Smooth muscle cell (in vitro differentiated cells): ENCODE data around the gene FBLN5. TPM values are rescaled to one million over a fixed set of nuclear protein-coding genes. Genes with fewer than 3 reads are reported as not detected.

ENCODE experiments used
- DNase-seq: peaks from one replicate; lab custom pipeline; 2025; ENCODE audit not compliant: unreplicated experiment; lab: John Stamatoyannopoulos, UW
- H2AFZ ChIP-seq: fragments of 200-600 bp; sonication (generic); 2 replicates; pipeline ENCODE4 v1.6.0; 2016; ENCODE audit warnings: antibody characterized with exemption, low read depth, mild to moderate bottlenecking
- H3F3A ChIP-seq: fragments of 200-600 bp; sonication (generic); 2 replicates; pipeline ENCODE4 v1.6.0; 2017; ENCODE audit warnings: antibody characterized with exemption, low read depth
- H3K27ac ChIP-seq: fragments of 200-600 bp; sonication (generic); 2 replicates; pipeline ENCODE4 v1.5.1; 2016; ENCODE audit warnings: low read depth, mild to moderate bottlenecking
- H3K27me3 ChIP-seq: fragments of 200-600 bp; sonication (generic); 2 replicates; pipeline ENCODE4 v1.6.1; 2016; ENCODE audit warnings: low read depth, mild to moderate bottlenecking
- H3K36me3 ChIP-seq: fragments of 200-600 bp; sonication (generic); 2 replicates; pipeline ENCODE4 v1.5.1; 2016; ENCODE audit warnings: low read depth
- H3K4me1 ChIP-seq: fragments of 200-600 bp; sonication (generic); 2 replicates; pipeline ENCODE4 v1.5.1; 2016; ENCODE audit warnings: low read depth
- H3K4me2 ChIP-seq: fragments of 200-600 bp; sonication (generic); 2 replicates; pipeline ENCODE4 v1.6.0; 2016; ENCODE audit warnings: mild to moderate bottlenecking
- H3K4me3 ChIP-seq: fragments of 200-600 bp; sonication (generic); 2 replicates; pipeline ENCODE4 v1.5.1; 2016; ENCODE audit warnings: mild to moderate bottlenecking
- H3K79me2 ChIP-seq: fragments of 200-600 bp; sonication (generic); 2 replicates; pipeline ENCODE4 v1.6.0; 2016; ENCODE audit warnings: low read depth, mild to moderate bottlenecking
- H3K9ac ChIP-seq: fragments of 200-600 bp; sonication (generic); 2 replicates; pipeline ENCODE4 v1.6.0; 2016; ENCODE audit warnings: low read depth
- H3K9me3 ChIP-seq: fragments of 200-600 bp; sonication (generic); replicated peaks from 2 replicates; pipeline ENCODE4 v1.5.1; 2016; ENCODE audit warnings: low read depth
- H4K20me1 ChIP-seq: fragments of 200-600 bp; sonication (generic); 2 replicates; pipeline ENCODE4 v1.6.0; 2016; ENCODE audit warnings: low read depth
- WGBS: methylation state at CpG from one replicate; pipeline ENCODE4 v1.1.7; 2016; ENCODE audit warnings: low lambda C conversion rate; 5-methylcytosine and 5-hydroxymethylcytosine counted together
- polyA plus RNA-seq: library from polyadenylated mRNA; unstranded; fragments of >200 nt; fragmentation: Nextera tagmentation; extraction: Ambion mirVana; gene quantifications from 2 replicates; pipeline ENCODE4 v1.2.1, GENCODE V29; 2016
- total RNA-seq: library from RNA; depleted of rRNA; stranded (reverse); fragments of >200 nt; gene quantifications from 2 replicates; pipeline ENCODE4 v1.2.3, GENCODE V29; 2014
- TF ChIP-seq, protein P1 (sequence below): fragments of 200-600 bp; sonication (generic); IDR thresholded peaks from 2 replicates; pipeline ENCODE4 v1.5.1; 2017; ENCODE audit warnings: borderline replicate concordance, mild to moderate bottlenecking, antibody characterized with exemption; ENCODE audit not compliant: insufficient read depth, poor library complexity, severe bottlenecking

The FBLN5 gene
- total and polyA plus RNA-seq, 2 experiments from 2014 or later = 109 to 154 TPM

DNA sequence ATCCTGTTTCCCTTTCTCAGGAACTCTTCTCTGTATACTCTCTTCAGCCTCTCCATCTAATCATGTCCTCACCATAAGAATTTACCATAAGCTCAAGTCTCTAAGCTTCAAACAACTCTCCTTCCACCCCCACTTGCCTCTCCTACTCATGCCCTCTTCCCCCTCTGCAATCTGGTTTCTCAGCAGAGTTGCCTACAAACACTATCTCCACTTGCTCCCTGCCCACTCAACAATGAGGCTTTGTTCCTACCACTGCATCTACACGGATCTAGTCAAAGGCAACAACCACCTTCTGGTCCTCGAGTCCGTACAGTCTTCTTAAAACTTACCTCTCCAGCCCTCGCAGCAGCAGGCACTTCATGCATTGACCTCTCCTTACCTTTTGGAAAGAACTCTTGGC lies 17.2 kb upstream of the FBLN5 start:
- no peaks in the 10 kb centered on the region for H3K79me2 ChIP-seq
- TF ChIP-seq, protein P1, sequence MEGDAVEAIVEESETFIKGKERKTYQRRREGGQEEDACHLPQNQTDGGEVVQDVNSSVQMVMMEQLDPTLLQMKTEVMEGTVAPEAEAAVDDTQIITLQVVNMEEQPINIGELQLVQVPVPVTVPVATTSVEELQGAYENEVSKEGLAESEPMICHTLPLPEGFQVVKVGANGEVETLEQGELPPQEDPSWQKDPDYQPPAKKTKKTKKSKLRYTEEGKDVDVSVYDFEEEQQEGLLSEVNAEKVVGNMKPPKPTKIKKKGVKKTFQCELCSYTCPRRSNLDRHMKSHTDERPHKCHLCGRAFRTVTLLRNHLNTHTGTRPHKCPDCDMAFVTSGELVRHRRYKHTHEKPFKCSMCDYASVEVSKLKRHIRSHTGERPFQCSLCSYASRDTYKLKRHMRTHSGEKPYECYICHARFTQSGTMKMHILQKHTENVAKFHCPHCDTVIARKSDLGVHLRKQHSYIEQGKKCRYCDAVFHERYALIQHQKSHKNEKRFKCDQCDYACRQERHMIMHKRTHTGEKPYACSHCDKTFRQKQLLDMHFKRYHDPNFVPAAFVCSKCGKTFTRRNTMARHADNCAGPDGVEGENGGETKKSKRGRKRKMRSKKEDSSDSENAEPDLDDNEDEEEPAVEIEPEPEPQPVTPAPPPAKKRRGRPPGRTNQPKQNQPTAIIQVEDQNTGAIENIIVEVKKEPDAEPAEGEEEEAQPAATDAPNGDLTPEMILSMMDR = no peak
- H3K27ac ChIP-seq = no peak overlapping the region
- H3K9ac ChIP-seq = no peak overlapping the region
- no peak overlapping the region for H3K4me3 ChIP-seq
- H3K36me3 ChIP-seq = peaks cover 8% of the 10 kb centered on the region
- peaks cover 3% of the 10 kb centered on the region for H3K4me1 ChIP-seq
- H3F3A ChIP-seq = peaks cover 11% of the 10 kb centered on the region
- H3K9me3 ChIP-seq = no peaks in the 10 kb centered on the region
- H4K20me1 ChIP-seq = no peaks in the 10 kb centered on the region
- 88% methylated on average over 4 of the region's 4 CpGs for WGBS
- H3K27me3 ChIP-seq = no peaks in the 10 kb centered on the region
- no peak overlapping the region for H3K4me2 ChIP-seq
- DNase-seq = no peak
- H2AFZ ChIP-seq = no peak overlapping the region

DNA sequence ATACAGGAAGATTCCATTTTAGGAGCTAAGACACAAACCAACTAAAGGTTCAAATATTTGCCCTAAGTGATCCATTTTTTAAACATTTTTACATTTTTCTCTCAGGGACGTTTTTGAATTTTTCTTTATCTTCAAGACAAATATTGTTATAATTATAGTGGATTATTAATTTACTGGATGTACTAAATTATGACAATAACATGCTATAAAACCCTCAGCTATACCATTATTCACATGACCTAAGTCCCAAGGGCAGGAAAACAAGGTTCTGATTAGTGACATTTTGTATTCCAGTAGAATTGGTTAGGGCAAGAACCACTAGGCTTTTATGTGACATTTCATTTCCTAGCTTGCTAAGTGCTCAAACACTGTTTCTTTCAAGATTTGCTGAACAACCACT lies 16.5 kb upstream of the FBLN5 start:
- TF ChIP-seq, protein P1 = no peak
- no peak overlapping the region for H2AFZ ChIP-seq

DNA sequence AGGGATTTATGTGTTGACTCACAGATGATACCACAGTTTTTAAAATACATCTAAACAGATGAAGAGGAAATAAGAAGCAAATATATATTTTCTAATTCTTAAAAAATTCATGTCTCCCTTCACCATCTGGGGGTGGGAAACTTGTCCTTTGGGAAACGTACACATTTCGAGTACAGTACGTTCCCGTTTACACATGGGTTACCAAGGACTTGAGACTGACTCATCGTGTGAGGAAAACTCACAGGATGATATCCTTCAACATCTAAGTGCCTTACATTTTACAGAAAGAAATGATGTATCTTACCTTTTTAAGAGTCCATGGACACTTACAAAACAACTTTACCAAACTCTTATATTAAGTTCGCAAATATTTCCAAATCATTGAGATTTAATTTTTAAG lies 16.0 kb upstream of the FBLN5 start:
- no peaks in the 10 kb centered on the region for H3K79me2 ChIP-seq
- H4K20me1 ChIP-seq = no peaks in the 10 kb centered on the region
- no peak overlapping the region for H3K27ac ChIP-seq

More for the DNA sequence above, 16.5 kb upstream of the FBLN5 start:
- Histone ChIP-seq H3K9me3 (no peaks in the 10 kb centered on the region), H3K27ac (no peak overlapping the region), H3K79me2 (no peaks in the 10 kb centered on the region), H4K20me1 (no peaks in the 10 kb centered on the region), H3K4me3 (no peak overlapping the region), H3K4me1 (peaks cover 3% of the 10 kb centered on the region), H3K27me3 (no peaks in the 10 kb centered on the region), H3F3A (peaks cover 11% of the 10 kb centered on the region), H3K9ac (no peak overlapping the region), H3K4me2 (no peak overlapping the region), H3K36me3 (peaks cover under 1% of the 10 kb centered on the region)
- DNase-seq = no peak
- WGBS = 91% methylated on average over 1 of the region's 1 CpG

More for the DNA sequence above, 16.0 kb upstream of the FBLN5 start:
- TF ChIP-seq, protein P1 = no peak
- Histone ChIP-seq H2AFZ (no peak overlapping the region), H3K27me3 (no peaks in the 10 kb centered on the region), H3K36me3 (no peaks in the 10 kb centered on the region), H3K4me1 (peaks cover 3% of the 10 kb centered on the region), H3K9ac (no peak overlapping the region), H3K4me2 (no peak overlapping the region), H3F3A (peaks cover 11% of the 10 kb centered on the region), H3K4me3 (no peak overlapping the region), H3K9me3 (no peaks in the 10 kb centered on the region)
- 73% methylated on average over 6 of the region's 6 CpGs for WGBS
- DNase-seq = no peak
